Placental pericyte (primary cell): ENCODE results near the gene ALDOA. TPM values are rescaled to one million over a fixed set of nuclear protein-coding genes. Genes with fewer than 3 reads are reported as not detected.

Source experiments
- total RNA-seq: library from RNA; depleted of rRNA; stranded (reverse); fragments of >200 nt; gene quantifications from 2 replicates; pipeline ENCODE4 v1.2.3, GENCODE V29; 2012

ALDOA gene
- total RNA-seq, result 891 and 1,194 TPM in 2 replicates

DNA sequence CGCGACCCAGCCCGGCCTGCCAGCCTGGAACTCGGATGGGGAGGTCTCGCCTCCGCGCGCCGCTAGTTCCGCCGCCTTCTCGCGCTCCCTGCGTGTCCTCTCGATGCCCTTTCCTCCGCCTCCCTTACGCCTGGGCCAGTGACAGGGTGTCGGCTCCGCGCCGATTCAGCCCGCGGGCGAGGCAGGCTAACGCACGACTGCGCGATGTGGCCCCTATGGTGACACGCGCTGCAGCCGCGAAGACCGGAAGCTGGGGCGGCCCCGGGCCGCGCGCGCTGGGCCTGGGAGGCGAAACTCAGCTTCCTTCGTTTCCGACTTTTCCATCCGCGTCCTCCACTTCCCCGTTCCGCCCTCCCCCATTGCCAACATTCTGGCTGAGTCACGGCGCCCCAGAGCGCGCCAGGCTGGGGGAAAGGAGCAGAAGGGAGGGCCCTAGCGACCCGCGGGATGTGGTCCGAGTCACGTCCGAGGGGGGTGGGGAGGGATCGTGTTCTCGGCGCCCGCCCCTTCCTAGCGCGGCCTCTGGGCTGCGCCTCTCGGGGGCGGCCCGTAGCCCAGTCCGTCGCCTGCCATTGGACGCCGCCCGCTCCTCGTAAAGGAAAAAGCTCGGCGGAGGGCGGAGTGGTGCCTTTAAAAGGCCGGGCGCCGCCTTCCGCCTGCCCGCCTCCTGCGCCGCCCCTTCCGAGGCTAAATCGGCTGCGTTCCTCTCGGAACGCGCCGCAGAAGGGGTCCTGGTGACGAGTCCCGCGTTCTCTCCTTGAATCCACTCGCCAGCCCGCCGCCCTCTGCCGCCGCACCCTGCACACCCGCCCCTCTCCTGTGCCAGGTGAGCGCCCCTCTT is at the start of gene ALDOA:
Gene ALDOA, plus strand, starts transcription at position 659 of the 841 bp plus-strand sequence. CDS start 1,138 bp downstream, outside the sequence.

DNA sequence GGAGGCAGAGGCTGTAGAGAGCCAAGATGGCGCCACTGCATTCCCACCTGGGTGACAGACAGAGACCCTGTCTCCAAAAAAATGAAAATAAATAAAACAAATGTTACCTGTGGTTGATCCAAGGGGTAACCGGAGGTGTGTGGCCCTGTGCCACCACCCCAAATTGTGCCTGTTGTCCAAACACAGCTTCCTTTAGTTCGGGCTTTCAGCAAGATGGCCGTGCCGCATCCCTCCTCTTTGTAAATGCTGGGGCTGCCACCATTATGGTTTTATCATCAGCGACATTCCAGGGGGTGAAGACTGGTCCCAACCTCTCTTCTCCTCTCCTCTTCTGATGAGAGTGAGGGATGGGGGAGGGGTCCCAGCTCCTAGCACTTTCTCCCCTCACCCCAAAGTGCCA is 42.7 kb upstream of the ALDOA start, which contains the start of gene C16orf92:
Gene C16orf92, plus strand, starts transcription at position 312 of the 400 bp plus-strand sequence. CDS start 143 bp downstream, outside the sequence.

GRCh38 chr16:30030841-30031413 is 34.6 kb upstream of the ALDOA start, which contains the start of gene TLCD3B:
TLCD3B (minus strand) TSS chr16:30031271; CDS start chr16:30030527, 744 bp downstream.

GRCh38 chr16:30075503-30076275 is 10.1 kb downstream of the ALDOA start, which contains the start of gene PPP4C:
PPP4C (plus strand) TSS chr16:30075994; CDS start chr16:30076378, 384 bp downstream.

GRCh38 chr16:30091474-30092372 is 26.2 kb downstream of the ALDOA start, which contains the start of gene TBX6:
TBX6 (minus strand) TSS chr16:30091924; CDS start chr16:30091193, 731 bp downstream.

DNA sequence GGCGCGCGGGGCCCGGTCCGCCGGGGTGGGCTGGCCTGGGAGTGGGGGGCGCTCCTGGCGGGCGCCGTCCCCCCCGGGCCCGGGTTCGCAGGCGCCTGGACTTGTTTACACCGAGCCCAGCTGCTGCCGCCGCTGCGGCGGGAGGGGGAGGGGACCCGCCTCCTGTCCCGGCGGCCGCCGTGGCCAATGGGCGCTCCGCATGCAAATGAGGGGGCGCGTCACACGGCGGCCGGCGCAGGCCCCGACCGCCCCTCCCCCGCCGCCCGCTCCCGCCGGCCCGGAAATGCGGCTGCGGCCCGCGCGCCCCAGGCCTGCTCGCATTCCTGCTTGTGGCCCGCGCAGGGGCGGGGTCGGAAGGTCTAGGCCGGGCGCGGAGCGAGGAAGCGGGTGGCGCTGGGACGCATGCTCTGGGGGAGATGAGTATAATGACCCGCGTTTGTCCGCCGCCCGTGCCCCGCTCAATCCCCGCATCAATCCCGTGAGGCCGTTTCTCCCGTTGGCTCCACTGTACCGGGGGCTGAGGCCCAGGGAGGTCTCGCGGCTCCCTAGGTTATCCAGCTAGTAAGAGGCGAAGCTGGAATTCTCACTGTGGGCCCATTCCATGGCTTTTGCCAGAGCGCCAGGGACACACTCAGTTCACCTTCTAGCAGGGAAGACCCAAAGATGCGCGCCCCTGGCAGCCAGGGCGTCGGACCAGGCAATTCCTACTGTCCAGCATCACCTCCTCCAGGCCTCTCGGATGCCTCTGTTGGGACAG is 30.7 kb downstream of the ALDOA start, which contains the start of gene YPEL3:
Gene YPEL3, minus strand, starts transcription at position 109 of the 757 bp plus-strand sequence. CDS start 731 bp downstream, outside the sequence.

DNA sequence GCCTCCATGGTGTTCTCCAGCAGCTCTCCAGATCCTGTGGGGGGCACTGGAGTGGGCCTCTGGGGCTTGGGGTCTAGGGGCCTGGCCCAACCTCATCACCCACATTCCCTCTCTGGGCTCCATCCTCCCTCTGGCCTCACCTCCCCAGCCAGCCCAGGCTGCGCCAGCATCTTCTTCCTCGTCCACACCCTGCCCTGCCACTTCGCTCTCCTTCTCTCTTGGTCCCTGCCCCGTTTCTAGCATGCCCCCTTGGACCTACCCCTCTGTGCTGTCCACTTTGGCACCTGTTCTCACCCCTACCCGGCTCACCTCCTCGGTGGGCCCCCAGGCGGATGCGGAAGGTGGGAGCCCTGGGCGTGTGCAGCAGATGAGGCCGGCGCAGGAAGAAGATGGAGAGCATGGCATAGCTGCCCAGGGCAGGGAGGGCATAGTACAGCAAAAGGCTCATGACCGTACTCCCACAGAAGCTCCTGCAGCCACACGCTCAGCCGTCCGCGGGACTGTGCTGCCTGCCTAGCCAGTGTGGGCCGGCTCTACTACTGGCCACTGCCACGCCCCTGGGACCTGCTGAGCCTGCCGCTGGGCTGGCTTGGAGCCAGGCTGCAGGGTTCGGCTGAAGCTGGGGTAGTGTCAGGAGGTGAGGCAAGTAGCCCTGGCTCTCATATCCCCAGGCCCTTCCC is 47.6 kb downstream of the ALDOA start, which contains the start of gene GDPD3:
Gene GDPD3, minus strand, starts transcription at position 507 of the 680 bp plus-strand sequence. Its CDS starts 59 bp downstream, at position 448.

Other genes with a start within 250 kb of the ALDOA start
- gene PAGR1, start 249.6 kb upstream of the ALDOA start, total RNA-seq, result 24.1 and 33.4 TPM in 2 replicates
- 159 and 453 TPM in 2 replicates for gene MVP, start 245.3 kb upstream of the ALDOA start, total RNA-seq
- 89.6 and 117 TPM in 2 replicates for gene CDIPT, start 202.5 kb upstream of the ALDOA start, total RNA-seq
- 7.3 and 17.7 TPM in 2 replicates for gene SEZ6L2, start 166.2 kb upstream of the ALDOA start, total RNA-seq
- 2.3 and 9.2 TPM in 2 replicates for gene ASPHD1, start 165.3 kb upstream of the ALDOA start, total RNA-seq
- 13.1 and 20.5 TPM in 2 replicates for gene KCTD13, start 139.5 kb upstream of the ALDOA start, total RNA-seq
- gene TMEM219, start 103.7 kb upstream of the ALDOA start, total RNA-seq, result 61.1 and 83.6 TPM in 2 replicates
- gene TAOK2, start 91.9 kb upstream of the ALDOA start, total RNA-seq, result 47.7 and 86.2 TPM in 2 replicates
- gene HIRIP3, start 70.1 kb upstream of the ALDOA start, total RNA-seq, result 6.8 and 12.6 TPM in 2 replicates
- 26.7 and 54.7 TPM in 2 replicates for gene INO80E, start 69.5 kb upstream of the ALDOA start, total RNA-seq
- gene DOC2A, start 54.7 kb upstream of the ALDOA start, total RNA-seq, result 0.14 TPM in 1 of 2 replicates, not detected in the other
- not detected in 2 replicates for gene C16orf92, start 42.6 kb upstream of the ALDOA start, total RNA-seq
- 0.43 TPM in 1 of 2 replicates, not detected in the other for gene TLCD3B, start 34.5 kb upstream of the ALDOA start, total RNA-seq
- 265 and 320 TPM in 2 replicates for gene PPP4C, start 10.2 kb downstream of the ALDOA start, total RNA-seq
- gene TBX6, start 26.2 kb downstream of the ALDOA start, total RNA-seq, result 0.14 TPM in 1 of 2 replicates, not detected in the other
- gene YPEL3, start 30.5 kb downstream of the ALDOA start, total RNA-seq, result 6.3 and 20.6 TPM in 2 replicates
- 0.66 and 1.7 TPM in 2 replicates for gene GDPD3, start 47.8 kb downstream of the ALDOA start, total RNA-seq
- gene MAPK3, start 57.5 kb downstream of the ALDOA start, total RNA-seq, result 39.7 and 43.8 TPM in 2 replicates
- 2.0 and 3.3 TPM in 2 replicates for gene CORO1A, start 117.8 kb downstream of the ALDOA start, total RNA-seq
- 111 and 157 TPM in 2 replicates for gene BOLA2B, start 127.9 kb downstream of the ALDOA start, total RNA-seq
- 36.4 and 42.2 TPM in 2 replicates for gene SLX1A, start 128.1 kb downstream of the ALDOA start, total RNA-seq
- 2.8 and 4.9 TPM in 2 replicates for gene SULT1A3, start 133.5 kb downstream of the ALDOA start, total RNA-seq
- gene NPIPB13, start 182.7 kb downstream of the ALDOA start, total RNA-seq, result 0.29 and 1.1 TPM in 2 replicates